ENCODE results near the gene DFFA. TPM values are rescaled to one million over a fixed set of nuclear protein-coding genes. Genes with fewer than 3 reads are reported as not detected.

The DFFA gene
- total and polyA plus RNA-seq, 2 of the 4 experiments (the other 2 are of a cell fraction), result 28.1 to 62.6 TPM

DNA sequence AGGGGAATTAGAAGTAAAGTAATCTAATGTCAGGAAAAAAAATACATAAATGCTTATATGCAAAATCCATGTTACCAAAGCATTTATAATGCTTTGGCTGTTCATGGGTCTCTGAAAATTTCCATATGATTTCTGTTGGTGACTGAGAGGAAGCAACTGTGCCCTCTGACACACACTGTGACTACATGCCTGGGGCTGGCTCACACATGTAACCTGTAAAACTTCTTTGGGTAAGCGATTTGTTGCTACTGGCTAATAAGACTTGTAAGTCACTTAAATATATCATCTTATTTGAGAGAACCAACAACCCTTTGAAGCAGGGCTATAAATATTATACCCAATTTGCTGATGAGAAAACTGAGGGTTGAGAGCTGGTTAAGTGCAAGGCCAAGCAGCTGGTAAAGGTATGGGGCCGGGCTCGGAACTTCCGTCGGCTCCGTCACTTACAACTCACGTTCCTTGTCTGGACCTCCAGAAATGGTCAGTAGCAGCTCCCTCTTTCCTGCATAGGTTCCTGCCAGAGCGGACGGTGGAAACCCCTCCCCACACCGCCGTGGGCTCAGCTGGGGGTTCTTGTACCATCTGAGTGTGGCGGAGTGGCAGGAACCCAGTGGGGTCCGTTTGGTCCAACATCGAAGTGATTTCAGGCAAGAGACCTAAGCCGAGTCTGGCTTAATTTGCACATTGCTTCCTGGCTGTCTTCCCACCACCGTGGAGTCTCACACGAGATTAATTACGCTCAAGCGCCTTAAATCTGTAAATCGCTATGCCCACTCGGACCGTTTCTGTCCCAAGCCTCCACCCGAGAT lies 714 bp downstream of the DFFA start:
- peak overlapping the region; percentile 95 for H2AFZ ChIP-seq (replicated peaks; ENCODE audit: low read length, poor library complexity)
- WGBS, 2 experiments (ENCODE audit: extremely low coverage in 2 of 2, insufficient read length in 1 of 2), result 0% methylated on average over 4 of the region's 23 CpGs; no CpG with 5 or more reads in 1 of the 2 experiments
- H2BK20ac ChIP-seq (ENCODE audit: low read depth, low read length), result no peak overlapping the region
- H3K9me1 ChIP-seq (ENCODE audit: insufficient read depth, low read length), result no peaks in the 10 kb centered on the region; the same call in 1 of the 2 replicates
- peak overlapping the region; percentile 41; the same call in 1 of the 2 replicates for H3K27ac ChIP-seq (ENCODE audit: insufficient read depth, low read length)
- peak overlapping the region; percentile 25 for H3K23ac ChIP-seq (ENCODE audit: low read depth, low read length)
- H2BK120ac ChIP-seq (ENCODE audit: low read depth, low read length), result no peak overlapping the region
- no peaks in the 10 kb centered on the region for H3K9me3 ChIP-seq (ENCODE audit: control insufficient read depth, insufficient read depth, low read length)
- H2BK5ac ChIP-seq (ENCODE audit: low read depth, low read length, poor library complexity, severe bottlenecking), result no peak overlapping the region
- H3K14ac ChIP-seq (replicated peaks; ENCODE audit: low read depth, low read length), result peak overlapping the region; percentile 67
- H3K18ac ChIP-seq (ENCODE audit: low read depth, low read length), result no peak overlapping the region
- peak; percentile 33 for DNase-seq
- peak overlapping the region; percentile 78 for H3K4me3 ChIP-seq (ENCODE audit: insufficient read depth, low read depth, low read length)
- H4K5ac ChIP-seq (ENCODE audit: low read depth, low read length), result peak overlapping the region; percentile 2; the same call in 1 of the 2 replicates
- 0 out of 2 replicates have a peak overlapping the region, but pooled peaks have one; percentile 5 for H4K91ac ChIP-seq (ENCODE audit: insufficient read depth, low read depth, low read length)
- H2AK5ac ChIP-seq (ENCODE audit: low read depth, low read length), result peak overlapping the region; percentile 52; the same call in 1 of the 2 replicates
- peaks cover 13 to 30% of the 10 kb centered on the region in 2 experiments for H3K79me1 ChIP-seq (ENCODE audit: low read depth in 1 of 2, low read length in 2 of 2)
- no peaks in the 10 kb centered on the region for H4K20me1 ChIP-seq (ENCODE audit: insufficient read depth, low read length)
- H2BK15ac ChIP-seq (ENCODE audit: low read depth, low read length), result no peak overlapping the region
- peak overlapping the region; percentile 79 for H3K9ac ChIP-seq (ENCODE audit: low read depth, low read length)
- no peaks in the 10 kb centered on the region for H3K27me3 ChIP-seq (ENCODE audit: control insufficient read depth, insufficient read depth, low read length)
- H3K4me2 ChIP-seq (ENCODE audit: low read depth, low read length), result peak overlapping the region; percentile 97
- H3K4ac ChIP-seq (ENCODE audit: low read depth, low read length), result peak overlapping the region; percentile 59
- H3K4me1 ChIP-seq (ENCODE audit: control insufficient read depth, insufficient read depth, low read length), result no peaks in the 10 kb centered on the region; the same call in 1 of the 2 replicates
- no peak for ATAC-seq (ENCODE audit: low read depth)
- peak overlapping the region; percentile 25 to 71 for H4K8ac ChIP-seq (ENCODE audit: low read depth in 2 of 2, low read length in 2 of 2)
- POLR2A ChIA-PET (ENCODE audit: unreplicated experiment), result no interaction called here
- dilution Hi-C loops (cut with HindIII; ENCODE audit: low sequenced_read_pairs, unreplicated experiment) (no loop called here), intact Hi-C loops (cut with micrococcal nuclease) (no loop called here), in situ Hi-C loops (cut with MboI; ENCODE audit: low sequenced_read_pairs) (no loop called here)
- BruUV-seq (replicated peaks), result no TSS peak
- CTCF ChIA-PET, result no interaction called here
- peaks cover 13% of the 10 kb centered on the region for H3K36me3 ChIP-seq (ENCODE audit: control insufficient read depth, insufficient read depth, low read length)
- H3K56ac ChIP-seq (ENCODE audit: extremely low read depth, insufficient read depth, low read length), result no peak overlapping the region; the same call in 1 of the 2 replicates
- H2AK9ac ChIP-seq (replicated peaks; ENCODE audit: low read depth, low read length, poor library complexity), result peak overlapping the region; percentile 37
- no peak for TF ChIP-seq RCOR1 (IDR thresholded peaks at IDR 0.05; ENCODE audit: insufficient replicate concordance, low read length)
- TF ChIP-seq USF2 (IDR thresholded peaks at IDR 0.05; ENCODE audit: low read depth, low read length), result no peak
- TF ChIP-seq SMC3 (IDR thresholded peaks at IDR 0.05; ENCODE audit: low read depth, low read length), result no peak
- TF ChIP-seq POLR2A (IDR thresholded peaks at IDR 0.05; ENCODE audit: low read depth, low read length), result no peak
- TF ChIP-seq MXI1 (IDR thresholded peaks at IDR 0.05; ENCODE audit: borderline replicate concordance, low read depth, low read length), result no peak
- TF ChIP-seq MAZ (IDR thresholded peaks at IDR 0.05; ENCODE audit: borderline replicate concordance, low read depth, low read length), result no peak
- TF ChIP-seq CTCF (conservative IDR thresholded peaks at IDR 0.05; ENCODE audit: low read depth, low read length), result no peak
- no peak for TF ChIP-seq BHLHE40 (IDR thresholded peaks at IDR 0.05; ENCODE audit: low read depth, low read length)
- no peak for TF ChIP-seq RAD21 (IDR thresholded peaks at IDR 0.05; ENCODE audit: low read length)
- TF ChIP-seq RFX5 (IDR thresholded peaks at IDR 0.05; ENCODE audit: low read depth, low read length), result no peak
- no peak for TF ChIP-seq FOS (IDR thresholded peaks at IDR 0.05; ENCODE audit: low read depth, low read length)
- TF ChIP-seq CHD1 (IDR thresholded peaks at IDR 0.05; ENCODE audit: low read depth, low read length), result no peak
- TF ChIP-seq NFE2L2 (IDR thresholded peaks at IDR 0.05; ENCODE audit: low read depth, low read length), result no peak
- no peak for TF ChIP-seq ELK1 (IDR thresholded peaks at IDR 0.05; ENCODE audit: borderline replicate concordance, low read depth, low read length)
